GM23248 (cell line): ENCODE data around the gene CSF2.

Source experiments
- EZH2 ChIP-seq: fragments of 200-600 bp; sonication (generic); IDR thresholded peaks from 2 replicates; pipeline ENCODE4 v1.6.1; 2018; ENCODE audit warnings: antibody characterized with exemption, mild to moderate bottlenecking; ENCODE audit not compliant: insufficient read depth, poor library complexity, severe bottlenecking
- EZH2phosphoT487 ChIP-seq: fragments of 200-600 bp; sonication (generic); IDR thresholded peaks from 2 replicates; pipeline ENCODE4 v1.6.1; 2018; ENCODE audit warnings: antibody characterized with exemption, moderate library complexity, mild to moderate bottlenecking, low read depth; ENCODE audit not compliant: insufficient read depth

DNA sequence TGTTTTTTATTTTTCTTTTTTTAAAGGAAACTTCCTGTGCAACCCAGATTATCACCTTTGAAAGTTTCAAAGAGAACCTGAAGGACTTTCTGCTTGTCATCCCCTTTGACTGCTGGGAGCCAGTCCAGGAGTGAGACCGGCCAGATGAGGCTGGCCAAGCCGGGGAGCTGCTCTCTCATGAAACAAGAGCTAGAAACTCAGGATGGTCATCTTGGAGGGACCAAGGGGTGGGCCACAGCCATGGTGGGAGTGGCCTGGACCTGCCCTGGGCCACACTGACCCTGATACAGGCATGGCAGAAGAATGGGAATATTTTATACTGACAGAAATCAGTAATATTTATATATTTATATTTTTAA, 2.1 kb downstream of the CSF2 start:
- TF ChIP-seq EZH2 (no peak), EZH2phosphoT487 (no peak)
